Mucosa of gallbladder (tissue), 1 donor: ENCODE data around the gene DLEC1. TPM values are rescaled to one million over a fixed set of nuclear protein-coding genes. Genes with fewer than 3 reads are reported as not detected.

Experiments used
- DNase-seq: peaks from one replicate; pipeline ENCODE4 v3.0.0-alpha.2; 2020; ENCODE audit warnings: low spot score
- total RNA-seq: library from RNA; stranded (reverse); gene quantifications from one replicate; pipeline ENCODE4 v1.2.1, GENCODE V29; 2021
- donor health status: DM: no; HTN: no; CAD: no.

DLEC1 gene
- total RNA-seq, 1 donor from 2014 or later = 4.7 TPM

DNA sequence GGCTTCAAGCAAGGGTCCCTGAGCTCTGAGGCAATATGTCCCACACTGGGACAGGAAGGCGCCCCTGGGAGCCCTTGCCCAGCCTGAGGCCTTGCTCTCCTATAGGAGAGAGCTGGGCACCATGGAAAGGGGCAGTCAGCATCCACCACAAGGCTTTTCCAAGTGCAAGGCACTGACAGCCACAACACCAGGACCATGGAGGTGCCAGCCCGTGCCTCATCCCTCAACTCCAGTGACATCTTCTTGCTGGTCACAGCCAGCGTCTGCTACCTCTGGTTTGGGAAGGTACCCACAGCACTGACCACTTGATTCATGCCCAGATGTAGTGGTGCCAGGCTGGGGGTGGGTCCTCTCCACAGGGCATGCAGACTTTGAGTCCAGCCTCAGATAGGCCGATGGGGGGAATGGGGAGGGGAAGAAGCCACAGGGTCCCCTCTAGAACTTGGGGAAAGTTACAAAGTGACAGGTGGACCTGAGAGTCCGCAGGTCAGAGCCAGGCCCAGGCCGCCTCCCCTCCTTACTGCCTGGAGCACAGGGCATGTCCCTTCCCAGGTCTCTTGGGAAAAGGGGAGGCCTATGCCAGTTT, 36.6 kb upstream of the DLEC1 start:
- no peak for DNase-seq

DNA sequence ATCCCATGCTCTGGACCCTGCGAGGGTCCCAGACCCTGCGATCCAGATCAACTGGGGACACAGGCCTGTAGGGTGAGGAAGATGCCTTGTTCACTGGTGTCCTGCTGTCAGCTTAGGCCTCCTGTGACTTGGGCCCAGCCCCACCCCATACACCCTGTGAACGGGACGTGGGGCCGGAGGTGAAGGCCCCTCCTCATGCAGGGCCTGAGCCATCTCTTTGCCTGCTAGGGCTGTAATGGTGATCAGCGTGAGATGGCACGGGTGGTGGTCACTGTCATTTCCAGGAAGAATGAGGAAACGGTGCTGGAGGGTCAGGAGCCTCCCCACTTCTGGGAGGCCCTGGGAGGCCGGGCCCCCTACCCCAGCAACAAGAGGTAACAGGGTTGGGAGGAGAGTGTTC, 36.1 kb upstream of the DLEC1 start:
- no peak for DNase-seq

DNA sequence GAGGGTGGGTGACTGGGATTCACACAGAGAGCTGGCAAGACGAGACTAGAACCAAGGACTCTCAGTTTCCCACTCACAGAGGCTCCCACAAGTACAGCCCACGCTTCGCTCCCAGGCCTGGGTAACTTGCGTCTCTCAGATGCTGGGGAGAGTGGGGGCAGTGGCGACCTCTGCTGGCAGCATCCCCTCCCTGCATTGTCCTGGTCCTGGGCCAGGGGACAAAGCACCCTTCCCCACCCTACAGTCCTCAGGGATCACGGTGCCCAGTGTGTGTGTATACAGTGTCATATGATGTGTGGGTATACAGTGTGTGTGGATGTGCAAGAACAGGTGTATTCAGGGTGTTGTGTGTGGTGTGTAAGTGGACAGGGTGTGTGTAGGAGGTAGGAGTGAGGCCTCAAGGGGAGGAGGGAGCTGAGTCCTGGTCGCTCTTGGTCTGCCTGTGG, 35.6 kb upstream of the DLEC1 start:
- DNase-seq = peak; percentile 67

DNA sequence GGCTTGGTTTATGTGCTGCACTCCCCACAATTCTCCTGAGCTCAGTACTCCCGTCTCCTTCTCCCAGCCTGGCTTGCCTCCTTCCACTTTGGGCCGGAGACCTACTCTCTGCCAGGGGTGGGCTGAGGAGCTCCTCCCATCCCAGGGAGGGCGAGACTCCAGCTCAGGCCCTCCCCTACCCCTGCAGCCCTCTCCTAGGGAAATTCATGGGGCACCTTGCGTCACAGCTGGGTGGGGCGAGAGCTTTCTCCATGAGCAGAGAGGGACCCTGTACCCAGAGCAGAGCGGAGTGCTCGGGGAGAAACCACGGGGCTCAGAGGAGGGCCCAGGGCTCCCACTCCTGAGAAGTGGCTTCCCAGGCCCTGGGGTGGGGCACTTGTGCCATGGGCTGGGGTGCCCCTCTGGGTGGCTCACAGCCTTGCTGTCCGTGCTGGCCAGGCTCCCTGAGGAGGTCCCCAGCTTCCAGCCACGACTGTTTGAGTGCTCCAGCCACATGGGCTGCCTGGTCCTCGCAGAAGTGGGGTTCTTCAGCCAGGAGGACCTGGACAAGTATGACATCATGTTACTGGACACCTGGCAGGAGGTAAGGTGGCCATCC, 35.1 kb upstream of the DLEC1 start:
- DNase-seq = no peak

DNA sequence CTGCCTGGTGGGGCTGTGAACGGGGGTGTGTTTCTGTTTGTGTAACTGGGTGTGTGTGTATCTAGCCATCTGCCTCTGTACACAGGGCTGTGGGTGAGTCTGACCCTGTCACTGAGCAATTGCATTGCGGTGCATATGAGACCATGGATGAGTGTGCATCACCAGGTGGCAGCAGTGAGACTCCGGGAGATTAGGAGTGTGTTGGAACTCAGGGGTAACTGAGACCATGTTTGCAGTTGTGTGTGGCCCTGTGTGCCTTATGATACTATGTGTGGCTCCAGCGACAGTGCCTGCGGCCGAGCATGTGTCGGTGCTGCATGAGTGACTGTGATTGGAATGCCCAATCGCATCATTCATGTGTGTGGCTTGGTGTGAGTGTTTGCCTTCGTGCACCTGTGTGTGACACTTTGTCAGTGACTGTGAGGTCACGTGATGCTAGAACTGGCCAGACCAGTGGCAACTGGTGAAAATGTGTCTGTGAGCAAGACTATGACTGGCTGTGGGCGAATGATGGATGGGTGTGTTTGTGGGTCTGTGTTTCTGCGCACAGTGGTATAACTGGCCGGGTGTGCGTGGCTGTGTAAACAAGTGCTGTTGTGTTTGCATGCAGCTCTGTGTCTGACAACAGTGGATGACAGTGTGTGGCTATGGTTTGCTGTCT, 34.5 kb upstream of the DLEC1 start:
- DNase-seq = peak; percentile 93

DNA sequence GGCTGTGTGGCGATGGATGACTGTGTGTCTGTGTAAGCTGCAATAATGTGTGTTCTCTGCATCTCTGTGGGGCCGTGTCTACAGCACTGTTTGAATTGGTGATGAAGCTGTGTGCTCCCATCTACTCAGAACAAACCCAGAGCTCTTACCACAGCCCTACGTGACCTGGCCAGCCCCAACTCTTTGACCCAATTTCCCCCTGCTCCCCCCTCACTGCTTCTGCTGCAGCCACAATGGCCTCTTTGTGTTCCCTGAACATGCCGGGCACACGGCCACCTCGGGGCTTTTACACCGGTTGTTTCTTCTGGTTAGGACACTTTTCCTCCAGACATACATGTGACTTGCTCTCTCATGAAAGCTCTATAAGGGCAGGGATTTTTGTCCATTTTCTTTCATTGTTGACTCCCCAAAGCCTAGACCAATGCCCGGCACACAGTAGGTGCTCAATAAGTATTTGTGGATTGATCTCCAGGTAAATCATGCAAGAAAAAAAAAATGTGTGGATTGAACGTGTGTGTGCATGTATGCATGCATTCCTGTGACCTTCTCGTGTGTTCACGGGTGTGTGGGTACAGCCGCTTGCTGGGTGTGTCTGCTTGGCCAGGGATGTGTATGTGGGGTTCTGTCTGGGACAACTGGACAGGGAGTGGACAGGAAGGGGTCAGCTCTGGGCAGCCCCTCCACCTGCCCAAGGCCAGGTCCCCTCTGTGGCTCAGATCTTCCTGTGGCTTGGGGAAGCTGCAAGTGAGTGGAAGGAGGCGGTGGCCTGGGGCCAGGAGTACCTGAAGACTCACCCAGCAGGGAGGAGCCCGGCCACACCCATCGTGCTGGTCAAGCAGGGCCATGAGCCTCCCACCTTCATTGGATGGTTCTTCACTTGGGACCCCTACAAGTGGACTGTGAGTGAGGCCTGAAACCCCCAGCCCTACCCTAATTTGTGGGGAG, 33.7 kb upstream of the DLEC1 start:
- DNase-seq = no peak

DNA sequence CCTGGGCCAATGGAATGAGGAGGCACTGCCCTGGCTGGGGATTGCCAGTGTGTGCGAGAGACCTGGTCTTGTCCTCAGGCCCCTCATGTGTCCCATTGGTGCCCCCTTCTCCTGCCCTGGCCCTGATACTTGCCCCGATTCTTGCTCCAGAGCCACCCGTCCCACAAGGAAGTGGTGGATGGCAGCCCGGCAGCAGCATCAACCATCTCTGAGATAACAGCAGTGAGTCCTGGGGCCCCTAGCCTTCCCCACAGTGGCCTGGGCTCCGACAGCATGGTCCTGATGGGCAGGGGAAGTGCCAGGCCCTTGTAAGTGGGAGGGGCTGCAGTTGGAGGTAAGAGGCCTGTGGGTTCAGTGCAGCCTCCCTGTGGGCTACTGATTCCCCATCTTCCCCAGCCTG, 33.0 kb upstream of the DLEC1 start:
- DNase-seq = no peak

DNA sequence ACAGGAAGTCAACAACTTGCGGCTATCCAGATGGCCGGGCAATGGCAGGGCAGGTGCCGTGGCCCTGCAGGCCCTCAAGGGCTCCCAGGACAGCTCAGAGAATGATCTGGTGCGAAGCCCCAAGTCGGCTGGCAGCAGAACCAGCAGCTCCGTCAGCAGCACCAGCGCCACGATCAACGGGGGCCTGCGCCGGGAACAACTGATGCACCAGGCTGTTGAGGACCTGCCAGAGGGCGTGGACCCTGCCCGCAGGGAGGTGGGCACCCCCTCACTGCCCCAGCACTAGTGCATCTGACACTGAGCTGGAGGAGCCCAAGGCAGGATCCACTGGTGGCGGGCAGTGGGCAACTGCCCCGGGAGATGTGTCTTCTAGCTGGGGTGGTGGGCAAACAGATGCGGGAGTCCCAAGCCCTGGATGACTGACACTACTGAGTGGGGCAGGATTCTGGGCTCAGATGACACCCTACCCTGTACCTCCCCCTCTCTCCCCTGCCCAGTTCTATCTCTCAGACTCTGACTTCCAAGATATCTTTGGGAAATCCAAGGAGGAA, 32.5 kb upstream of the DLEC1 start:
- no peak for DNase-seq

DNA sequence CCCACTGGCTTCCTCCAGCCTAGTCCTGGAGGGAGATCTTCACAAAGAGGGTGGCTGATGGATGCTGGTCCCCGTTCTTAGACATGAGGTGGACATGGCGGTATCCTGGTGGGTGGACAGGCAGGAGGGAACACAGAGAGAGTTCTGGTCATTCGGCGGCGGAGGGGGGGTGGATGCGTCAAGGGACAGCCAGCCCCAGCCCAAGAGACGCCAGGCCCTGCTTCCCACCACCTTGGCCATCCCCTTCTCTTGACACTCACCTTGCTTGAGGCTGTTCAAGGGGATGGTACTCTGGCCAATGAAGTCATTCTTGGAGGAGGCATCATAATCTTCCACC, 31.3 kb upstream of the DLEC1 start:
- DNase-seq = no peak

DNA sequence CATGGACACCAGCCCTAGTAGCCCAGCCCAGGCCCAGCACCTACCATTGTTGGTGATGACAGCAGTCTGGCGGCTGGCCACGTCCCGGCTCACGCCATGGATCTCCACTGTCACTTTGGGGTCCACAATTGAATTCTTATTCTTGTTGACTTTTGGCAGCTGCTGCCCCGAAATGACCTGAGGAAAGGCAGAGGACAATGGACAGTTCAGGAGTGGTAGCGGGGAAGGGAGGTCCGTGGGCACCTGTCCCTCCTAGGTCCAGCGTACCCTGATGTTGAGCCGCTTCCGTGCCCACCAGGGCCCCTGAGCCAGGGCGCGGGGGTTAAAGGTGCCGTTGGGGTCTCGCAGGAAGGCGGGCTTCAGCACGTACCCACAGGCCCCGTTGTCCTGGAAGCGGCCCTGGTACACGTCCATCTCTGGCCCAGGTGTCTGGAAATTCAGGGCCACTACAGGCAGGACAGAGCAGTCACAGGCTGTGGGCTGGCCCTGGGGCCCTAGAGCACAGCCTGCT, 30.8 kb upstream of the DLEC1 start:
- DNase-seq = no peak

DNA sequence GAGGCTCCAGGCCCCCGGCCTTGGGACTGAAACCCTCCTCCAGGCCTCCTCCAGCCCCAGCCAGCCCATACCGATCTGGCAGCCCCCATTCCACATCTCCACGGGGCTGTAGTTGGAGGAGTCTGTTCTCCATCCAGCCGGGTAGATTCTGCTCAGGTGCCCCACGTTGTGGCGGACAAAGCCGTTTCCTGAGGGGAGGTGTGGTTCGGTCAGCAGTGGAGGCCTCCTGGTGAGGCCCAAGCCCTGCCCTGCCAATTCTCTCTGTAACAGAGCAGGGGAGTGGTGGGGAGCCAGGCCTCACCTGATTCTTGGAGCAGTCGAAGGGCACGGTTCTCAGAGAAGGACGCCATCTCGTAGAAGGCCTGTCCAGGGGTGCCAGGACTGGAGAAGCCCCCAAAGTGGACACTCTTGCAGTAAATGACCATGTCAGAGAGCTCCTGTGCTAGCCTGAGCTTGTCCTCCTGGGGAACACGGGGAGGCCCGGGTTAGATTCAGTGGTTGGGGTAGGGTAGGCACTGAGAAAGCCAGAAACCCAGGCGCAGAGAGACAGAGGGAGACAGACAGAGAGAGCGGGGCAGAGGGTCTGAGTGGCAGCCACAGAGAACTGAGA, 29.9 kb upstream of the DLEC1 start:
- DNase-seq = no peak

DNA sequence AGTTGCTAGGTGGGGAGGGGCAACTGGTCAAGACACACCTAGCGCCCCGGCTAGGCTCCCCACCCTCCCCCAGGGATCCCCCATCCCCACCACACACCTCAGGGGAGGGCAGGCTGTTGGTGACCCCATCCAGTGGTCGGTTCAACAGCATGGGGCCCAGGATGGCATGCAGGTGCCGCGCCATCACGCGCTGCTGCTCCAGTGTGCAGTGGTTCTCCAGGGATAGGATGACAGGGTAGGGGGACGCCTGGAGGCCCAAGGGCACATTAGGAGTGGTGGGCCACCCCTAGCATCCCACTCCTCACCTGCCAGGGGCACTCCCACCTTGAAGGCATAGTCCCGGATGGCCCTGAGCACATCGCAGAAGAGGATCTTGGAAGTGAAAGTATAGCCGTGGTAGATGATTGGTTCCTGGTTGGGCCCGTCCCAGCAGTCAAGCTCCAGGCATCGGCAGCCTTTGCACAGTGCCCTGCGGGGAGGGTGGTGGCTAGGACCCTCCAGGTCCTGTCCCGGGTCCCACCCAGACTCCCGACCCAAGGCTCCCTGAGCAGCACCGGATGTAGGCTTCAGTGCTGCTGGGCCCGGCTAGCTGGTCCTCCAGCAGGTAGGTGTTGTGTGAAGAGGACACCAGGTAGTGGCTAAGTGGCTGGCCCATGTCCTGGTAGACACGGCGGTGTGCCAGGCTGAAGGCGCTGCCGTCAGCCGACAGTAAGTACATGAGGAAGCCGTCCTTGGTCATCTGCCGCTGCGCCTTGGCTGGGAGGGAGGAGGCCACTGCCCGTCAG, 29.0 kb upstream of the DLEC1 start:
- DNase-seq = no peak

DNA sequence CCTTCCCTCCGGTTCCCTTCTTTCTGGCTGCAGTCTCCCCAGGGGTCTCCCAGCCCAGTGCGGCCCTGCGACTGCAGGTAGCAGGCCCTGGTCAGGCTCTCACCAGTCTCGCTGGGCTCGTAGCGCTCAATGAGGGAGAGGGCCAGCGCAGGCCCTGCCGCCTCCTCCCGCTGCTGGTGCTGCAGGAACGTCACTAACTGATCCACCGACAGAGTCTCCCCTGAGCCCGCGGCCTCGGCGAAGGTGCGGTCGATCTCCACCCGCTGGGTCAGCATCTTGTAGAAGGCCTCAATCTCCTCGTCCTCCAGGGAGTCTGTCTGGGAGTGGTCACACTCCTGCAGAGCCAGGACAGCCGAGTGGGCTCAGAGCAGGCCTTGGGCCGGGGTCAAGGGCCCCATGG, 27.9 kb upstream of the DLEC1 start:
- DNase-seq = no peak

DNA sequence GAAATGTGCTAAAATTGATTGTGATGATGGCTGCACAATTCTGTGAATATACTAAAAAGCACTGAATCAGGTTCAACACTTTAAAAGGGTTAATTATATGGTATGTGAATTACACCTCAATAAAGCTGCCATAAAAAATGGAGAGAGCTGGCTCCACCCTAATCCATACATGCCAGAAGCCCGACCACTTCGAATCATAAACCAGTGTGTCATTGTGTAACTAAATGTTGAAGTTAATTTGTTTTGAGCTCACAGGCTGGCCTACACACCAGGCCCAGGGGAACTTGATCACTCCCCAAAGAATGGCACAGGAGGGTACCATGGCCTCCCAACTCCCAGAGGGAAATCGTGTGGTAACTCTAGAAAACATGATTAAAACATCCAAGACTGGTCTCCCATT, 23.5 kb upstream of the DLEC1 start:
- no peak for DNase-seq

DNA sequence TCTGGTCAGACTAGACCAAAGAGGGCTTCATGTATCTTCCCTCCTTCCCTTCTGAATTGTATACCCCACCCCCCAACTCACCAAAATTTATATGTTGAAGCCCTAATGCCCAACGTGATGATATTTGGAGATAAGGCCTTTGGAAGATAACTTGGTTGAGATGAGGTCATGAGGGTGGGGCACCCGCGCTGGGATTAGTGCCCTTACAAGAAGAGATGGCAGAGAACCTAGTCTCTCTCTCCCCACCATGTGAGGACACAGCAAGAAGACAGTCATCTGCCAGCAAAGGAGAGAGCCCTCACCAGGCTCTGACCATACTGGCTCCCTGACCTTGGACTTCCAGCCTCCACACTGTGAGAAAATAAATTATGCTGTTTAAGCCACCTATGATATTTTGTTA, 23.0 kb upstream of the DLEC1 start:
- no peak for DNase-seq

DNA sequence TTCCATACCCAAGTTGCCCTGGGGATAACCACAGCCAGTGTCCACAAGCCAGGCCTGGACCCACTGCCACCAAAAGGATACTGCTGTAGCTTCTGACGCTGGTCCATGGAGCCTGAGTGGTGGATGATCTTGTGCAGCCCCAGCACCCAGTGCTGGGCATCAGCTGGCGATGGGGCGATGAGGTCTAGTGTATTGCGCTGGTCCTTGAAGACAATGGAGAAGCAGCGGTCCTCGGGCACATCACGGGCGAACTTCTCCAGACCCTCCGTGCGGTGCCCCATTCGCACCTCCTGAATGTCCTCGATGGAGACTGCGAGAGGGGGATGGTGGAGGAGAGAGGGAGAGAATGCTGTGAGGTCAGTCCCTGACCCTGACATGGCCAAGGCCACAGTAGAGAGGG, 22.6 kb upstream of the DLEC1 start:
- no peak for DNase-seq

DNA sequence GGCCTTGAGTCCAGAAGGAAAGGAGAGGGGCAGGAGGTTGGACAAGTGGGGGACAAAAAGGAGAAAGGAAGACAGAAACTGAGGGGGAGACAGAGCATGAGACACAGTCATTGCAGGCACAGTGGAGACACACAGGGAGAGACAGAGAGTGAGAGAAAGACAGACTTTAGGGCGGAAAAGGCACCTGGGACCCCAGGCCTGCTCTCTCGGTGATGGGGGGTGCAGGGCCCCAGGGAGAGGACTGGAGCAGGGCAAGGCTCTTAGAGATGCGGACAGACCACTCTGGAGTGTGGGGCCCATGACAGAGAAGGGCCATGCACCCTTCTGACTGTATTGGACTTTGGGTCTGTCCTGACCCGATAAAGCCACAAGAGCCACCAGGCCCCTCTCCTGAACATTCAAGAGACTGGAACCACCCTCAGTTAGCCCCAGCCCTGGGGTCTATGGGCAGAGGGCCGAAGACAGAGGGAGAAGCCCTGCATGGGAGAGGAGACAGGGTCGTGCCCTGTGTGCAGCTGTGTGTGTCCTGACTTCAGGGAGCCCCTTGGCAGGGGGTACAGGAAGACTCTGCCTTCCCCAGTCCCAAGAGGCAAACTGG, 22.1 kb upstream of the DLEC1 start:
- no peak for DNase-seq

DNA sequence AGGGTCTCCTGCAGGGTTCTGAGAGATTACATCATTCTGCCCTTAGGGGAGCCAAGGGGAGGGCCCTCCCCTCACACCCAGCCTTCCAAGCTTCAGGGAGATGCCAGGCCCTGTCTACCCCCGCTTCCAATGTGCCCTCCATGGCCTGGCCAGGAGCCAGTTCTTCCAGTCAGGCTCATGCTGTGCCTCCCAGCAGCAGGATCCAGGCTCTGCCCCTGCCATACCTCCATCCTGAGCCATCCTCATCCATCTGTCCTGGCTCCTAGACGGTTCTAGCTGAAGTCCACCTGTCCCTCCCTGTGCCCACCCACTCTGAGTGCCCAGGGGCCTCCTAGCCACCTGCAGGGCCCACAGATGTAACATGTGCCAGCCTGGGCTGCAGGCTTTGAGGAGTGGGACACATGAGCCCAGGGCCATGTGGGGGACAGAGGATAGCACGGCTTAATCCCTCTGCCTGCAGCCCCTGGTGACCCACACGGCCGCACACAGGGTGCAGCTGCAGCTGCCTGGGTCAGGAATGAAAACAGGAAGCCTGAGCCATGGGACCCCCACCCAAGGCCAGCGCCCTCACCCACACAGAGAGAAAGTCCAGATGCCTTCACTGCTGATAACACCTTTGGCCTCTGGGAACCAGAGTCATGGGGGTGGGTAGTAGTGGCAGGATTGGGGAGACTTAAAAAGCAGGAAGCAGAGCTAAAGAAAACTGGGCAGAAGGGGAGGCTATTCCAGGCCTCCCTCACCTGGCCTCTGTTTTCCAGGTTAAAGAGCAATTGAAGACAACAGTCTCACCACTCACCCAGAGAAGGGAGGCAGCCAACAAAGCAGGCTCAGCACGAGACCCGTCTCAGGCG, 21.3 kb upstream of the DLEC1 start:
- DNase-seq = no peak
